ENCODE results near the gene KDF1. TPM values are rescaled to one million over a fixed set of nuclear protein-coding genes. Genes with fewer than 3 reads are reported as not detected.

Gene KDF1
- total and polyA plus RNA-seq, 2 of the 13 experiments (the other 11 are each of a cell fraction or from before 2014, with no cell fraction given): 1.9 to 4.9 TPM

DNA sequence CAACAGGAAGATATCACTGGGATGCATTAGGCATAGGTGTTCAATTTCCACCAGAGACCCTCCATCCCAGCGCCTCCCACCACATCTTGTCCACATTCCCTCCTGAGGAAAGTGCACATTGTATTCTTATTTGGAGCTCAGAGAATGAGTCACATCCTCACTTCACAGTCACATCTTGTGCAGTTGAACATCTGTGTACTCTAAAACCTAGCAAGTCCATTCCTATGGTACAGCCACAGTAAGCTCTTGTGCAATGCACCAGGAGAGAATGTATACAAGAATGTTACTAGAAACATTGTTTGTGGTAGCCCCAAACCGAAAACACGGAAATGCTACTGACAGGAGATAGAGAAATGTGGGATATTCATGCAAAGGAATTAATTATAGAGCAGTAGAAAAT lies 1.6 kb upstream of the KDF1 start (continued):
- TF ChIP-seq, protein P1, sequence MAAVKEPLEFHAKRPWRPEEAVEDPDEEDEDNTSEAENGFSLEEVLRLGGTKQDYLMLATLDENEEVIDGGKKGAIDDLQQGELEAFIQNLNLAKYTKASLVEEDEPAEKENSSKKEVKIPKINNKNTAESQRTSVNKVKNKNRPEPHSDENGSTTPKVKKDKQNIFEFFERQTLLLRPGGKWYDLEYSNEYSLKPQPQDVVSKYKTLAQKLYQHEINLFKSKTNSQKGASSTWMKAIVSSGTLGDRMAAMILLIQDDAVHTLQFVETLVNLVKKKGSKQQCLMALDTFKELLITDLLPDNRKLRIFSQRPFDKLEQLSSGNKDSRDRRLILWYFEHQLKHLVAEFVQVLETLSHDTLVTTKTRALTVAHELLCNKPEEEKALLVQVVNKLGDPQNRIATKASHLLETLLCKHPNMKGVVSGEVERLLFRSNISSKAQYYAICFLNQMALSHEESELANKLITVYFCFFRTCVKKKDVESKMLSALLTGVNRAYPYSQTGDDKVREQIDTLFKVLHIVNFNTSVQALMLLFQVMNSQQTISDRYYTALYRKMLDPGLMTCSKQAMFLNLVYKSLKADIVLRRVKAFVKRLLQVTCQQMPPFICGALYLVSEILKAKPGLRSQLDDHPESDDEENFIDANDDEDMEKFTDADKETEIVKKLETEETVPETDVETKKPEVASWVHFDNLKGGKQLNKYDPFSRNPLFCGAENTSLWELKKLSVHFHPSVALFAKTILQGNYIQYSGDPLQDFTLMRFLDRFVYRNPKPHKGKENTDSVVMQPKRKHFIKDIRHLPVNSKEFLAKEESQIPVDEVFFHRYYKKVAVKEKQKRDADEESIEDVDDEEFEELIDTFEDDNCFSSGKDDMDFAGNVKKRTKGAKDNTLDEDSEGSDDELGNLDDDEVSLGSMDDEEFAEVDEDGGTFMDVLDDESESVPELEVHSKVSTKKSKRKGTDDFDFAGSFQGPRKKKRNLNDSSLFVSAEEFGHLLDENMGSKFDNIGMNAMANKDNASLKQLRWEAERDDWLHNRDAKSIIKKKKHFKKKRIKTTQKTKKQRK (IDR thresholded peaks at IDR 0.05; ENCODE audit: low read length): no peak
- peak; percentile 43; the same call in 1 of the 2 replicates for TF ChIP-seq ZNF792 (CRISPR knock-in tag; IDR thresholded peaks at IDR 0.05)
- peak; percentile 60 for TF ChIP-seq HDAC1 (CRISPR knock-in tag; IDR thresholded peaks at IDR 0.05)
- no peak for TF ChIP-seq ZNF746 (CRISPR knock-in tag; IDR thresholded peaks at IDR 0.05)
- TF ChIP-seq, protein P2, sequence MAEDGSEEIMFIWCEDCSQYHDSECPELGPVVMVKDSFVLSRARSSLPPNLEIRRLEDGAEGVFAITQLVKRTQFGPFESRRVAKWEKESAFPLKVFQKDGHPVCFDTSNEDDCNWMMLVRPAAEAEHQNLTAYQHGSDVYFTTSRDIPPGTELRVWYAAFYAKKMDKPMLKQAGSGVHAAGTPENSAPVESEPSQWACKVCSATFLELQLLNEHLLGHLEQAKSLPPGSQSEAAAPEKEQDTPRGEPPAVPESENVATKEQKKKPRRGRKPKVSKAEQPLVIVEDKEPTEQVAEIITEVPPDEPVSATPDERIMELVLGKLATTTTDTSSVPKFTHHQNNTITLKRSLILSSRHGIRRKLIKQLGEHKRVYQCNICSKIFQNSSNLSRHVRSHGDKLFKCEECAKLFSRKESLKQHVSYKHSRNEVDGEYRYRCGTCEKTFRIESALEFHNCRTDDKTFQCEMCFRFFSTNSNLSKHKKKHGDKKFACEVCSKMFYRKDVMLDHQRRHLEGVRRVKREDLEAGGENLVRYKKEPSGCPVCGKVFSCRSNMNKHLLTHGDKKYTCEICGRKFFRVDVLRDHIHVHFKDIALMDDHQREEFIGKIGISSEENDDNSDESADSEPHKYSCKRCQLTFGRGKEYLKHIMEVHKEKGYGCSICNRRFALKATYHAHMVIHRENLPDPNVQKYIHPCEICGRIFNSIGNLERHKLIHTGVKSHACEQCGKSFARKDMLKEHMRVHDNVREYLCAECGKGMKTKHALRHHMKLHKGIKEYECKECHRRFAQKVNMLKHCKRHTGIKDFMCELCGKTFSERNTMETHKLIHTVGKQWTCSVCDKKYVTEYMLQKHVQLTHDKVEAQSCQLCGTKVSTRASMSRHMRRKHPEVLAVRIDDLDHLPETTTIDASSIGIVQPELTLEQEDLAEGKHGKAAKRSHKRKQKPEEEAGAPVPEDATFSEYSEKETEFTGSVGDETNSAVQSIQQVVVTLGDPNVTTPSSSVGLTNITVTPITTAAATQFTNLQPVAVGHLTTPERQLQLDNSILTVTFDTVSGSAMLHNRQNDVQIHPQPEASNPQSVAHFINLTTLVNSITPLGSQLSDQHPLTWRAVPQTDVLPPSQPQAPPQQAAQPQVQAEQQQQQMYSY (CRISPR knock-in tag; IDR thresholded peaks at IDR 0.05): peak; percentile 76; the same call in 1 of the 2 replicates
- TF ChIP-seq ZNF441 (CRISPR knock-in tag; IDR thresholded peaks at IDR 0.05; ENCODE audit: borderline replicate concordance): 0 out of 2 replicates have a peak, but pooled peaks have one; percentile 13
- no peak for TF ChIP-seq SRSF9 (IDR thresholded peaks at IDR 0.05; ENCODE audit: borderline replicate concordance, insufficient read depth, low read depth, low read length, poor library complexity, severe bottlenecking)
- TF ChIP-seq ZSCAN31 (CRISPR knock-in tag; IDR thresholded peaks at IDR 0.05; ENCODE audit: low read depth): no peak
- TF ChIP-seq SOX6 (IDR thresholded peaks at IDR 0.05): no peak
- peak; percentile 87 for TF ChIP-seq SOX6 (CRISPR knock-in tag; IDR thresholded peaks at IDR 0.05)
- 0 out of 2 replicates have a peak, but pooled peaks have one; percentile 35 for TF ChIP-seq HOXA5 (CRISPR knock-in tag; IDR thresholded peaks at IDR 0.05)
- peak; percentile 66; the same call in 1 of the 2 replicates for TF ChIP-seq THAP11 (CRISPR knock-in tag; IDR thresholded peaks at IDR 0.05)
- peak; percentile 76; the same call in 1 of the 2 replicates for TF ChIP-seq PRDM10 (CRISPR knock-in tag; IDR thresholded peaks at IDR 0.05; ENCODE audit: low read depth)
- TF ChIP-seq, protein P3, sequence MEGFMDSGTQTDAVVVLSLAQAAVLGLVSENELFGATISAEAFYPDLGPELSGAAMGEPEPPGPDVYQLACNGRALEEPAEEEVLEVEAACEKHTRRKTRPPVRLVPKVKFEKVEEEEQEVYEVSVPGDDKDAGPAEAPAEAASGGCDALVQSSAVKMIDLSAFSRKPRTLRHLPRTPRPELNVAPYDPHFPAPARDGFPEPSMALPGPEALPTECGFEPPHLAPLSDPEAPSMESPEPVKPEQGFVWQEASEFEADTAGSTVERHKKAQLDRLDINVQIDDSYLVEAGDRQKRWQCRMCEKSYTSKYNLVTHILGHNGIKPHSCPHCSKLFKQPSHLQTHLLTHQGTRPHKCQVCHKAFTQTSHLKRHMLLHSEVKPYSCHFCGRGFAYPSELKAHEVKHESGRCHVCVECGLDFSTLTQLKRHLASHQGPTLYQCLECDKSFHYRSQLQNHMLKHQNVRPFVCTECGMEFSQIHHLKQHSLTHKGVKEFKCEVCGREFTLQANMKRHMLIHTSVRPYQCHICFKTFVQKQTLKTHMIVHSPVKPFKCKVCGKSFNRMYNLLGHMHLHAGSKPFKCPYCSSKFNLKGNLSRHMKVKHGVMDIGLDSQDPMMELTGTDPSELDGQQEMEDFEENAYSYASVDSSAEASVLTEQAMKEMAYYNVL (CRISPR knock-in tag; IDR thresholded peaks at IDR 0.05; ENCODE audit: borderline replicate concordance): peak; percentile 80; the same call in 1 of the 2 replicates
- TF ChIP-seq NFIB (CRISPR knock-in tag; IDR thresholded peaks at IDR 0.05; ENCODE audit: borderline replicate concordance): no peak
- peak; percentile 46 for TF ChIP-seq TBL1XR1 (IDR thresholded peaks at IDR 0.05; ENCODE audit: borderline replicate concordance, low read length, partially characterized antibody)
